Thyroid gland (tissue), 4 donors: Measurements from ENCODE around the gene ANTXR1.

Source experiments
- CTCF ChIP-seq, 6 experiments: fragments of 200-600 bp in 3 of 6; fragments of 450-650 bp in 3 of 6; sonication (generic) in 3 of 6; IDR thresholded peaks; one replicate each; pipeline ENCODE4 v1.5.1; 2016 to 2019; ENCODE audit warnings: antibody characterized with exemption in 6 of 6, mild to moderate bottlenecking in 2 of 6, inconsistent platforms in 1 of 6, moderate library complexity in 1 of 6
- POLR2A ChIP-seq, 2 donors: fragments of 450-650 bp; IDR thresholded peaks; one replicate each; pipeline ENCODE4 v1.6.1; 2017; ENCODE audit warnings: antibody characterized with exemption in 2 of 2, mild to moderate bottlenecking in 2 of 2, moderate library complexity in 1 of 2

- TF ChIP-seq CTCF (IDR thresholded peaks at IDR 0.05) (no peak), POLR2A (IDR thresholded peaks at IDR 0.05) (no peak)
Measured at GRCh38 chr2:69162057-69162456, 149.1 kb downstream of the ANTXR1 start.
